DMS79 (cell line): Measurements from ENCODE around the gene SGIP1.

ENCODE experiments used
- DNase-seq: peaks from one replicate; lab custom pipeline; 2025; lab: John Stamatoyannopoulos, UW

The SGIP1 gene, protein sequence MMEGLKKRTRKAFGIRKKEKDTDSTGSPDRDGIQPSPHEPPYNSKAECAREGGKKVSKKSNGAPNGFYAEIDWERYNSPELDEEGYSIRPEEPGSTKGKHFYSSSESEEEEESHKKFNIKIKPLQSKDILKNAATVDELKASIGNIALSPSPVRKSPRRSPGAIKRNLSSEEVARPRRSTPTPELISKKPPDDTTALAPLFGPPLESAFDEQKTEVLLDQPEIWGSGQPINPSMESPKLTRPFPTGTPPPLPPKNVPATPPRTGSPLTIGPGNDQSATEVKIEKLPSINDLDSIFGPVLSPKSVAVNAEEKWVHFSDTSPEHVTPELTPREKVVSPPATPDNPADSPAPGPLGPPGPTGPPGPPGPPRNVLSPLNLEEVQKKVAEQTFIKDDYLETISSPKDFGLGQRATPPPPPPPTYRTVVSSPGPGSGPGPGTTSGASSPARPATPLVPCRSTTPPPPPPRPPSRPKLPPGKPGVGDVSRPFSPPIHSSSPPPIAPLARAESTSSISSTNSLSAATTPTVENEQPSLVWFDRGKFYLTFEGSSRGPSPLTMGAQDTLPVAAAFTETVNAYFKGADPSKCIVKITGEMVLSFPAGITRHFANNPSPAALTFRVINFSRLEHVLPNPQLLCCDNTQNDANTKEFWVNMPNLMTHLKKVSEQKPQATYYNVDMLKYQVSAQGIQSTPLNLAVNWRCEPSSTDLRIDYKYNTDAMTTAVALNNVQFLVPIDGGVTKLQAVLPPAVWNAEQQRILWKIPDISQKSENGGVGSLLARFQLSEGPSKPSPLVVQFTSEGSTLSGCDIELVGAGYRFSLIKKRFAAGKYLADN

DNA sequence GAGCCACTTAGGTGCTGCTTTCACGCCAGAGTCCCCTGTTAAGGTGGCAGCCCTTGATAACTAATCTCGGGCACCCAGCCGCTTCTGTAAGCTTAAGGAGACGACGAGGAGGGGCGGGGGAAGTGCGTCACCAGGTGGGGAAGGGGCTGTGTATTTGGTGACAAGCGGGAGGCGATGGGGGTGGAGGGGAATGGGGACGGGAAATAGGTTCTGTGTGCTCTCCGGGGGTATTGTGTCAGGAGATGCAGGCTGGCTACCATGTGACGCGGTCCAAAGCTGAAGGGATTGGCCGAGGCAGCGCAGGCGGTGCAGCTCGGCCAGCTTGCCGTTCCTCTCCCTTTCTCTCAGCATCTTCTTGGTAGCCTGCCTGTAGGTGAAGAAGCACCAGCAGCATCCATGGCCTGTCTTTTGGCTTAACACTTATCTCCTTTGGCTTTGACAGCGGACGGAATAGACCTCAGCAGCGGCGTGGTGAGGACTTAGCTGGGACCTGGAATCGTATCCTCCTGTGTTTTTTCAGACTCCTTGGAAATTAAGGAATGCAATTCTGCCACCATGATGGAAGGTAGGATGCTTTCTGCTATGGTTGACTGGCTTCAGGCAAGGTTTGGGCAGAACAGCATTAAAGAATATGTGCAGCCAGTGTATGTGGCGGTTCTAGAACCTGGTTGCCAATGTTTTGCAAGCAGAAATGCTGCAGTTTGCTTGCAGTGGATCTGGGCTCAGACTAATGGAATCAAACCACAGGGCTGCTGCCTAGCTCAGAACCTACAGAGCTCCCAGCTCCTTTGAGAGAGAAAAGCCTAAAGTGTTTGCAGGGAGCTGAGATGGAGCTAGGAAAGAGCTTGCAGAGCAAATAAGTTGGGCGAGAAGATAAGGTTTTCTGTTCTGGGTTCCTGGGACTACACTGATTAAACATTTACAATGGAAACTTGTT is at the start of gene SGIP1:
TSS of gene SGIP1 (plus strand) at position 350 of the 937 bp plus-strand sequence. CDS start at position 556, 206 bp downstream.
- peak; percentile 12 for DNase-seq

DNA sequence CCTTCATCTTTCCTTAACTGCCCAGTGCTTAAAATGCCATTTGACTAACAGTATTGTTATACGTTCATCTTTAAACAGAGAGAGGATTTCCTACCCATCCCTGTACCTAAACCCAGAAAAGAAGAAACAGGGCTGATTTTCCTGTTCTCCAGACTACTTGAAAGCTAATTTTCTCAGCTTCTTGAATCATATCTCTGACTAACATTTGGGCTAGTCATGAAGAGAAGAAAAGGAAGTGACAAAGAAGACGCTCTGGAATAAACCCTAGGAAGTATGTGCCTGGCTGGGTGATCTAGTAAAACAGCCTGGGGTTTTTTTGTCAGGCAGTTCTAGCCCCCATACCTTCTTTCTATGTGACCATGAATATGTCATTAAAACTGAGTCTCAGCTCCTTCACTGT is 44.8 kb upstream of the SGIP1 start:
- no peak for DNase-seq

DNA sequence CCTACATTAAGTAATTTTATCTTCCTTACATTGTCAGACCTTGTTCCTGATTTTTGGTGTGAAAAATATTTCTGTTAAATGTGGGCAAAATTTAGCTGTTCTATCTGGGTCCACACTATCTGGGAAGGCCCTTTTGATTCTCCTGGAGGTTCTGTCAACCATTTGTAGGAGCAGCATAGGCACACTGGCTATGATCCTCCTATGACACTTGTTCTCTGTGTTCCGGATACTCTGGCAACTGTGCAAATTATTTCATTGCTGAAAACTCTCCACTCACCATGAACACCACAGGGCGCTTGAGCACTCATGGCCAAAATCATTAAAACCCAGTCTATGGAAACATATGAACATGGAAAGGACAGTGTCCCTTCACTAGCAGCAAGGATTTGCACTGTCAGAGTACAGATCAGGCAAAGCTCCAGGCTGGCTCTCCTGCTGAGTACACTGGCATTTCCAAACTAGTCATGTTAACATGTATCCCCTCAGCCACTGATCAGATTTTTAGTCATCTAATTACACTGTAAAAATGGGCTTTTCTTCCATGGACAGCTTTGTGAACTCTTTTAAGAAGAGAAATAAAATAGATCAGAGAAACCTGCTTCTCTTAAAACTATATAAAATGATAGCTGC is 43.9 kb upstream of the SGIP1 start:
- DNase-seq: no peak

DNA sequence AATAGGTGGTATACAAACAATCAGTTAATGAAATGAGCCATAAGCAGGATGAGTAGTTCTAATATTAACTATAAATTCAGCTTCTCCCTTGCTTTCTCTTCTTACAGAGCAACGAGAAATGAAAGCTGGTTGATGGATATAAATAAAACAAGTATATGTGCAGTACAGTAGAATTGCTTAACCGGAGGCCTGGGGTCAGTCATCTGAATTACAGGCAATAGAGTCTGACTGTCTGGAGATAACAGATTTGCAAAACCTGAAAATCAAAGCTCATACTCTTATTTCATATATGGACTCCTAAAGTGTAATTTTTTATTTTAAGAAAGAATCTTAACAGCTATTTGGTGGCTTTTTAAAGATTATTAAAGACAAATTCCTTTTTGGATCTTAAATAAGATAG is 43.1 kb upstream of the SGIP1 start:
- DNase-seq: no peak

DNA sequence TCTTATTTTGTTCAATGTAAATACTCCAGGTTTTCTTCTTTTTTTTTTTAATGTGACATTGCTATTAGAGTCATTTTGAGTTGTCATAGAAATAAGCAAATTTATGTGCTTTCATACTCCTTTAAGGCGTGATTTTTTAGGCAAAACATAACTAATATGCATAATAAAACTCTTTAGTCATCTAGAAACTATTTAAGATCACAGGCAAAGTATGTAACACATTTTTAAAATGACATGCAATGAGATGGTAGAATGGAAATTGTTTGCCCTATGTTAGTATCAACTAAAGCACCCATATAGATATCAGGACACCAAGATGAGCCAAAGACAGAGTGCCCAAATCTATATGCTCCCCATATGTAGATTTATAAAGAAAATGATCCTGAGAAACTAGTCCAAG is 41.5 kb upstream of the SGIP1 start:
- DNase-seq: no peak

DNA sequence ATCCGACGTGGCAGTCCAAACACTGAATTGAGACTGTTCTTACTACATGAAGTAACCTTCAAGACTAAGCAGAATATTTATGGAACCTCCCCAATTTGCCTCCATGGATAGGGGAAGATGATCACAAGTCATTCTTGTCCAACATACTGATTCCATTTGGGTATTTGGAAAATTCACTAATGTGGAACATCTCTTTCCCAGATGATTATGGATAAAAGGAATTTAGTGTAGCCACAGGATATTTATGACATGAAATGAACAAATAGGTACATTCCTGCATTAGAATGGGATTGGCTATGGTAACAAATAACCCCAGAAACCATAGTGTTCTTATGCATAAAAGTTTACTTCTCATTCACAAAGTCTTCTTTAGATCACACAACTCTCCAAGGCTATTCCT is 40.2 kb upstream of the SGIP1 start:
- DNase-seq: no peak

DNA sequence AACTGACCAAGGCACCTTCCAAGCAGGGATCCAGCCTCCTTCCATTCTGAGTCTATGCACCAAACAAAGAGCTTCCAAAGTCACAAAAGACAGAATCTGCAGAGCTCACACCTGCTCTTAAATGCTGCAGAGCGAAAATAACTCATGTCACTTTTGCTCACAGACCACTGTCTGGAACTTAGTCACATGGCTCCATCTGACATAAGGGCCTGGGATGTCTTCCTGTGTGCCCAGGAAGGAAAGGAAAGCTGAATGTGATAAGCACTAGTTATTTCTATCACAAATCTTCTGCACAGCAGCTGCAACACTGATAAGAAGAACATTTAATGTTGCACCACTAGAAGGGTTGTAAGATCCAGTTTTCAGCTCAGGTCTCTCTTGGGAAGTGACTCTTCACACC is 39.5 kb upstream of the SGIP1 start:
- DNase-seq: no peak

DNA sequence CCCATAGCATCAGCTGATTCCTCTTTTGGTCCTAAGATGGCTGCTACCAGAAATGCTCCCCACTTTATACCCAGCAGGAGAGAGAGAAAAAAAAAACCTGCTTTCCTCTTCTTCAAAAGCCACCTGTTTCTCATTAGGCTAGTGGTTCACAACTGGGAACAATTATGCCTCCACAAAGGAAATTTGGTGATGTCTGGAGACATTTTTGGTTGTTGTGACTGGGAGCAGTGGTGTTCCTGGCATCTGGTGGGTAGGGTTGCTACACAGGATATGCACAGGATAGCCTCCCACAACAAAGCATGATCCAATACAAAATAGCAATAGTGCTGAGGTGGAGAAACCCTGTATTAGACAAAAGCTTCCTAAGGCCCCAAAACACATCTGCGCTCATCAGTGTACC is 38.5 kb upstream of the SGIP1 start:
- DNase-seq: no peak

DNA sequence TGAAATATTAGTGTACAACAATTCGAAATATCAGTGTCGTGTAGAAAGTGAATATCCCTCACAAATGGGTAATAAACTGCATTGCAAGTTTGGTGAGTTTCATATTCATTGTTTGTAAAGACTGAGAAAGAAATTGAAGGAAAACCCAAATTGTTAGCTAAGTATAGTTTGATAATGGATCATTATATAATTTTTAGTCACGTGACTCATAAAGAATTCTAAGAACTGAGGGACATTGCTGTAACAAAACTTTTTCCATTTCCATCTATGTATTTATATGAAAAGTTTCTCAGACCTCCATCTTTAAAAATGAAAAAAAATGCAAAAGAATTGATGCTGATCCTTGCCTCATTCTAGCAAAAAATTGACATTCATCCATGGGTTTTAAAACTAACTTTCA is 36.0 kb upstream of the SGIP1 start:
- no peak for DNase-seq

DNA sequence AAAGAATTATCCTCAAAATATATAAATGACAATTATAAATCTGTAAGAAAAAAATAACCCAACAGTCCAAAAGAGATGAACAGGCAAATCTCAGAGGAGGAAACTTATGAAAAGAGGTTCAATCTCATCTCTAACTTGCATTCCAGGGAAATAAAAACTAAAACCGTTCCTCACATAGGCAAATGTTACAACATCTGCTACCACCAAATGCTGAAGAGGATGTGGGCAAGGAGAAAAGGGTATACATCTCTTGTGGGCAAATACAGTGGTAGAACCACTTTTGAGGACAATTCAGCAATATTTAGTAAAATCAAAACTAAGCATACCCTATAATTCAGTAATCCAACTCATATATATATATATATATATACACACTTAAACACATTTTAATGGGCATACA is 33.7 kb upstream of the SGIP1 start:
- no peak for DNase-seq

DNA sequence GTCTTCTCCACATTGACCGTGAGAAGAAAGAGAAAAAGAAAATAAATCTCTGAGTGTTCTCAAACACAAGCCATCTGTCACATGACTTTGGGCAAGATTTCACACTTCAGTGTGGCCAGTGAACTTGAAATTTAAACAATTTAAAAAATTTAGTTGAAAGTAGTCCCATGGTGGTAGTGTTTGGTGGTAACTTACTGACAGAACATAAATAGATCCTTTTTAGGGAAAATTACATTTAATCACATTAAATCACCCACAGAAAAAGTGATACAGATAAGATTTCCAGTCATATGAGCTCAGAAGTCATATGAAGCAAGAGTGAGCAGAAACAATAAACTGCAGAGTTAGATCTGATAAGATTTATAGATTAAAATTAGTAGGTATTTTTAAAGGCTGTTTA is 31.9 kb upstream of the SGIP1 start:
- no peak for DNase-seq

DNA sequence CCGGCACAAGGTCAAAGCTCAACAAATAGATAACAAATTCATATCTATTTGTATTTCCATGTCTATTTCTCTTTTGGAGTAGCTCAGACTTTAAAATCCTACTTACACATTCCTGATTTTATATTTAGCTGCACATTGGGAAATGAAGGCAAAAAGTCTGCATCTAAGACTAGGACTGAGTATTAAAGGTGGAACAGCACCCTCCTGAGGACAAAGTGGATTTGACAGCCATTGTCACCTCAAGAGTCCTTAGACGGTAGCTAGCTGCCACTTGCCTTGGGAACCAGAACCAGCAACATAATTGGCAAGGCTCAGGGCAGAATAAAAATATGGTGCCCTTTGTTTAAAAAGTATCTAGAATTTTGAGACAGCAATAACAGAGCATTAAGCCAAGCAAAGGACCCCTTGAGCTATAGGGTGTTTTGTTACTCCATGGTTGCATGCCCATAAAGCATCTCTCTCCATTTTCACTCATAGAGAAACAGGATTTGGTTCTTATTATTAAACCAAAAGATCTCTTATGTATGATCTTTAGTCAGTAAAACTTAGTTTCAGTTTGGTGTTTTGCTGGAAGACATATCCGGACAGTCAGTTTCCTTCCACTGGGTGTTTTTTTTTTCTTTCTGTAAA is 30.0 kb upstream of the SGIP1 start:
- peak; percentile 12 for DNase-seq

DNA sequence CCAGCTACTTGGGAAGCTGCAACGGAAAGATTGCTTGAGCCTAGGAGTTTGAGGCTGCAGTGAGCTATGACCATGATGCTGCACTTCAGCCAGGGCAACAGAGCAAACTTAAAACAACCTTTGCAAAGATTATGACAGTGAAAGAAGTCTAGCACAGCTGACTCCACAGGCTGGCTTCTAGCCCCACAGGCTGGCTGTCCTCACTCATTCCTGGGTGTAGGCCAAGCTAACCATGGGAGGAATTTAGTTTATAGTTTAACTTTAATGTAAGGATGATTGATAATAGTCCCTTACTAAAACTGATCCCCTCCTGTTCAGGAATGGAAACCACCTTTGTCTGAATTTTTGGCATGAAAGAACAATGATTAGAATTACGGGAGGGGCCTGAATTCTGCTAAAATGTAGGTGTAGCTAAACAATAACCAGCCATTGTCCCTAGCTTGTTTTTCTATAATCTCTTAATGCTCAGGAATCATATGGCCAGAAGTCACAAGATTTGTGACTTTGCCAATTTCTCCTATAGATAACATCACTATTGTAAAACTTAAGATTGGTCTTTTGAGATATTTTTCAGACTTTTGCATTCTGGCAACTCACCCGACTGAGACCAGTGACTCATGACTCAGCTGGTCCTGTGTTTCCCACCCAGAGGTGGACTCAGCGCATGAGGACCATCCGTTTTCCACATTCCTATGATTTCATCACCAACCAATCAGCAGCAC is 28.1 kb upstream of the SGIP1 start:
- no peak for DNase-seq

DNA sequence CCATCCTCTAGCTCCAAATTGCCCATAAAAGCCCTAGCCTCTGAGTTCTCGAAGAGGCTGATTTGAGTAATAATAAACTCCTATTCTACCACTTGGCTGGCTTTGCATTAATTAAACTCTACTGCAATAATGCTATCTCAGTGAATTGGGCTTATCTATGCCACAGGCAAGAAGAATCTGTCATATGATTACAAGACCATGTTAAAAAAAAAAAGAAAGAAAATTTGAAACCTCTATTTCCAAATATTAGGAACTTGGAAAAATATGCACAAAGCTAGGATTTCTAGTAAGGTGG is 27.6 kb upstream of the SGIP1 start:
- DNase-seq: no peak

DNA sequence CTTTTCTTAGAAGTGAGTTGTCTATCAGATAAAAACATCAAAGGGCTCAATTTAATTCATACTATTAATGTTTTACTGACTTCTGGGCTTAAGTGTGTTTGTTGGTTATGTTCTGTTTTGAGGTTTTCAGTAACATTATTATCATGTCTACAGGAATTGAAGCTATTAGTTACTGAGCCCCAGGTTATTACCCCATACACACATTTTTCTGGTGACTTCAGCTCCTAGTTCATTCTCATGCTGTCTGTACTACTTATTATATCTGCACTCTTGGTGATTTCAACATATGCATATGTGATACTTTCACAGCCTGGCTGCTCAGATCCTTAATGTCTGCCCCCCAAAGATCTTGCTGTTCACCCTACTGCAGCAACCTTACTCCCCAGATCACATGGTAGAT is 27.0 kb upstream of the SGIP1 start:
- no peak for DNase-seq

DNA sequence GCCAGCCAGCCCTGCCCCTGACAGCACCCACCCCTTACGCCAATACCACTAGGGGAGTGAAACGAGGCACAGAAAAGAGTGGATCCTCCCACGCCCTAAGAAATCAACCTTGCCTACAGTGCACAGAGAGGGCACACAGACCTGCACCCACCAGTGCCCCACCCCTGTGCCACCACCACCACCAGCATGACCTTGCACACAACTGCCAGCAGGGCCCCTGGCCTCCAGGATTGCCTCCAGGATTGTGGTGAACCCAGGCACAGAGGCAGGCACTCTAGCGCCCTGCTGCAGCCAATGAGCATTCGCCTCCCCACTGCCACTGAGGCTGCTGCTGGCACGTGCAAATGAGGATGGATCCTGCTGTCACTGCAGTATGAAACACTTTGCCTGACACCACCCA is 23.5 kb upstream of the SGIP1 start:
- DNase-seq: no peak

DNA sequence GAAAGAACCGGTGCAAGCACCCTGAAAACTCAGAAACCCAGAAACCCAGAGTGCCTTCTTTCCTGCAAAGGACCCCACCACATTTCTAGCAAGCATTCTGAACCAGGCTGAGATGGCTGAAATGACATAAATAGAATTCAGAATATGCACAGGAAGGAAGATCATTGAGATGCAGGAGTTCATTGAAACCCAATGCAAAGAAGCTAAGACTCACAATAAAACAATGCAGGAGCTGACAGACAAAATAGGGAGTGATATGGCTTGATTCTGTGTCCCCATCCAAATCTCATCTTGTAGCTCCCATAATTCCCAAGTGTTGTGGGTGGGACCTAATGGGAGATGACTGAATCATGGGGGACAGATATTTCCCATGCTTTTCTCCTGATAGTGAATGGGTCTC is 22.8 kb upstream of the SGIP1 start:
- DNase-seq: no peak

DNA sequence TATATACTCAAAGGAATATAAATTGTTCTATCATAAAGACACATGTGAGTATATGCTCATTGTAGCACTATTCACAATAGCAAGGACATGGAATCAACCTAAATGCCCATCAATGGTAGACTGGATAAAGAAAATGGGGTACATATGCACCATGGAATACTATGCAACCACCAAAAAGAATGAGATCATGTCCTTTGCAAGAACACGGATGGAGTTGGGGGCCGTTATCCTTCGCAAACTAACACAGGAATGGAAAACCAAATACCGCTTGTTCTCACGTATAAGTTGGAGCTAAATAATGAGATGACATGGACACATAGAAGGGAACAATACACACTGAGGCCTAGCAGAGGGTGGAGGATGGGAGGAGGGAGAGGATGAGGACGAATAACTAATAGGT is 16.0 kb upstream of the SGIP1 start:
- no peak for DNase-seq

DNA sequence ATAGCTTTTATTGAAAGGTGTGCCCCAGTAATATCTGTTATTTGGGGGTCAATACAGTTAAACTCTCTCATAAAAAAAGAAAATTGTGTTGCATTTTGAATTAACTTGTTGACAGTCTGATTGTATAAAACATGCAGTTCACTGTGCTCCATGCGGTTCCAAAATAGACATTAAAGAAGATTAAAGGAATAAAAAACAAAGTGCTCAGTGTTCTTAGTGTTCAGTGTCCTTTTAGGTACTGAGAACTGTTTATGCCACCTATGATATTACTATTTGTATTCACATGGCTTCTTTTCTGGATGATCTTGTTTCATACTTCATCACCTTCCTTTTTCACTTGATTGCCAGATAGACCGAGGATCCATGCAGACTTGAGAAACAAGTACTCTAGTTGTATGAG is 15.3 kb upstream of the SGIP1 start:
- no peak for DNase-seq

DNA sequence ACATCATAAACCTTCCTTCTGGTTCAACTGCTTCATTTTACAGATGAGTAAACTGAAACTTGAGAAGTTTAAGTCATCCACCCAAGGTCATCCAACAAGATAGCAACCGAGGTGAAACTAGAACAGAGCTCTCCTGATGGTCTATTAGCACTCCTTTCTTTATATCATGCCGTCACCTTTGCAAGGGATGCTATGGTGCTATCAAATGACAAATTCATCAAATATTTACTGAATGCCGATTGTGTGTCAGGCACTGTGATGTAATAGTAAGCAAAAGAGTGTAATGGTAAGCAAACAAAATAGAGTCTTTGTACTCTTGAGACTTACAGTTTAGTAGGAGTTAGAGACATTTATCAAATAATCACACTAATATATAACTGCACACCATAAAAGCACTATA is 14.0 kb upstream of the SGIP1 start:
- DNase-seq: no peak

DNA sequence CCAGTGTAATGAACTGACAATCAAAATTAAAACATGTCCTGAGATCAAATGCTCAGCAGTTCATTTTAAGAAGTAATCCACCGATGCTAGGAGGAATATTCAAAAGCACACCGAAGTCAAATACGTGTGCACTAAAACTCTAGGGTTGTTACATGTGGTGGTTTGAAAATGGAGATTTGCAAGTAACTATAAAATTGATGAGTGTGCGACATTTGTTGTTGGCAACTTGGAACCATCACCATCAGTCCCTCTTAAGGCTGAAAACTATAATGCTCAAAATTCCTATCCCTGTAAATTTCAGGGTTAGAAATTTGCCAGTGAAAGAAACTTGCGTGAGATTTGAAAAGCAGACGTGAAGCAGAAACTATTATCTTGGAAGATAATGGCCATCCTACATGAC is 13.3 kb upstream of the SGIP1 start:
- no peak for DNase-seq
